H9 (cell line): ENCODE results near the gene SPATA31E1. TPM values are rescaled to one million over a fixed set of nuclear protein-coding genes. Genes with fewer than 3 reads are reported as not detected.
"Not testable (repeated sequence)": the region's sequence is repeated elsewhere in the genome, so short reads cannot be mapped to it uniquely, and the experiment has no call there.

ENCODE experiments used
- DNase-seq: peaks from one replicate; pipeline ENCODE4 v3.0.0-alpha.2; 2017
- H2AFZ ChIP-seq: one replicate; pipeline ENCODE4 v1.6.1; 2013; ENCODE audit warnings: mild to moderate bottlenecking, low read length, control low read depth, moderate library complexity
- H2AK5ac ChIP-seq: 2 replicates; pipeline ENCODE4 v1.6.1; 2013; ENCODE audit warnings: low read length, control low read depth, mixed read lengths; ENCODE audit not compliant: insufficient read length
- H2BK120ac ChIP-seq: one replicate; pipeline ENCODE4 v1.6.1; 2013; ENCODE audit warnings: low read depth, mild to moderate bottlenecking, low read length, control low read depth, inconsistent platforms; ENCODE audit not compliant: poor library complexity, severe bottlenecking
- H2BK12ac ChIP-seq: 2 replicates; pipeline ENCODE4 v1.6.1; 2013; ENCODE audit warnings: low read length, control low read depth, mixed read lengths, low read depth; ENCODE audit not compliant: insufficient read length
- H2BK15ac ChIP-seq: 2 replicates; pipeline ENCODE4 v1.6.1; 2013; ENCODE audit warnings: low read depth, low read length, control low read depth
- H2BK20ac ChIP-seq: one replicate; pipeline ENCODE4 v1.6.1; 2013; ENCODE audit warnings: low read depth, mild to moderate bottlenecking, low read length, control low read depth, inconsistent platforms; ENCODE audit not compliant: poor library complexity, severe bottlenecking
- H2BK5ac ChIP-seq: 2 replicates; pipeline ENCODE4 v1.6.1; 2013; ENCODE audit warnings: low read length, control low read depth, mixed read lengths; ENCODE audit not compliant: insufficient read length
- H3K14ac ChIP-seq: 2 replicates; pipeline ENCODE4 v1.6.1; 2013; ENCODE audit warnings: low read length, control low read depth; ENCODE audit not compliant: insufficient read depth
- H3K18ac ChIP-seq: 2 replicates; pipeline ENCODE4 v1.6.1; 2013; ENCODE audit warnings: low read depth, mild to moderate bottlenecking, mixed read lengths, low read length, control low read depth; ENCODE audit not compliant: insufficient read length
- H3K23ac ChIP-seq: 2 replicates; pipeline ENCODE4 v1.6.1; 2013; ENCODE audit warnings: low read length, control low read depth, mixed read lengths, low read depth; ENCODE audit not compliant: insufficient read length
- H3K23me2 ChIP-seq: 2 replicates; pipeline ENCODE4 v1.6.1; 2013; ENCODE audit warnings: low read depth, mild to moderate bottlenecking, mixed read lengths, low read length, control low read depth; ENCODE audit not compliant: insufficient read length, poor library complexity, severe bottlenecking
- H3K27ac ChIP-seq: 2 replicates; pipeline ENCODE4 v1.5.1; 2013; ENCODE audit warnings: low read length, control low read depth, mixed read lengths, low read depth; ENCODE audit not compliant: insufficient read length
- H3K27me3 ChIP-seq: 2 replicates; pipeline ENCODE4 v1.6.1; 2013; ENCODE audit warnings: low read length, control low read depth, inconsistent platforms; ENCODE audit not compliant: insufficient read depth
- H3K4ac ChIP-seq: 2 replicates; pipeline ENCODE4 v1.6.1; 2013; ENCODE audit warnings: low read depth, mild to moderate bottlenecking, control low read depth, inconsistent platforms, low read length, moderate library complexity
- H3K4me1 ChIP-seq: 2 replicates; pipeline ENCODE4 v1.6.1; 2013; ENCODE audit warnings: low read length, control low read depth, inconsistent platforms; ENCODE audit not compliant: insufficient read depth
- H3K4me2 ChIP-seq: 2 replicates; pipeline ENCODE4 v1.6.1; 2013; ENCODE audit warnings: low read length, control low read depth, mixed read lengths; ENCODE audit not compliant: insufficient read length, insufficient read depth
- H3K56ac ChIP-seq: 2 replicates; pipeline ENCODE4 v1.6.1; 2013; ENCODE audit warnings: low read depth, mild to moderate bottlenecking, mixed read lengths, low read length, control low read depth; ENCODE audit not compliant: insufficient read length
- H3K79me1 ChIP-seq: 2 replicates; pipeline ENCODE4 v1.6.1; 2013; ENCODE audit warnings: low read depth, mild to moderate bottlenecking, moderate library complexity, low read length, control low read depth, inconsistent platforms; ENCODE audit not compliant: insufficient read depth, poor library complexity, severe bottlenecking
- H3K79me2 ChIP-seq: 2 replicates; pipeline ENCODE4 v1.6.1; 2013; ENCODE audit warnings: low read length, control low read depth, inconsistent platforms; ENCODE audit not compliant: insufficient read depth
- H3K9ac ChIP-seq: 2 replicates; pipeline ENCODE4 v1.6.1; 2013; ENCODE audit warnings: low read length, control low read depth, mixed read lengths; ENCODE audit not compliant: insufficient read length; ENCODE audit errors: extremely low read depth
- H3K9me3 ChIP-seq: one replicate; pipeline ENCODE4 v1.6.1; 2013; ENCODE audit warnings: low read depth, low read length, inconsistent platforms; ENCODE audit not compliant: control insufficient read depth
- H3T11ph ChIP-seq: one replicate; pipeline ENCODE4 v1.6.1; 2013; ENCODE audit warnings: mild to moderate bottlenecking, low read length, control low read depth, inconsistent platforms
- H4K20me1 ChIP-seq: one replicate; pipeline ENCODE4 v1.6.1; 2013; ENCODE audit not compliant: control insufficient read depth, insufficient read length, insufficient read depth
- H4K5ac ChIP-seq: 2 replicates; pipeline ENCODE4 v1.6.1; 2013; ENCODE audit warnings: low read depth, mild to moderate bottlenecking, mixed read lengths, low read length, control low read depth; ENCODE audit not compliant: insufficient read length
- H4K8ac ChIP-seq: replicated peaks from 2 replicates; pipeline ENCODE4 v1.6.1; 2013; ENCODE audit warnings: low read length, control low read depth, mixed read lengths, low read depth; ENCODE audit not compliant: insufficient read length
- H4K91ac ChIP-seq: 2 replicates; pipeline ENCODE4 v1.6.1; 2013; ENCODE audit warnings: low read depth, mild to moderate bottlenecking, moderate library complexity, mixed read lengths, low read length, control low read depth; ENCODE audit not compliant: insufficient read length
- H3K27ac Mint-ChIP-seq, 3 experiments: 2 replicates in 2 of 3; 3 replicates in 1 of 3; pipeline ENCODE4 v1.8.0; 2020 to 2021; ENCODE audit warnings: mixed read lengths in 3 of 3, mild to moderate bottlenecking in 1 of 3, moderate library complexity in 1 of 3
- H3K27me3 Mint-ChIP-seq: 2 replicates; pipeline ENCODE4 v1.8.0; 2021; ENCODE audit warnings: low read depth, mild to moderate bottlenecking, moderate library complexity, mixed read lengths
- H3K36me3 Mint-ChIP-seq, 3 experiments: 2 replicates in 2 of 3; 3 replicates in 1 of 3; pipeline ENCODE4 v1.8.0; 2020 to 2021; ENCODE audit warnings: low read depth in 3 of 3, mixed read lengths in 3 of 3; ENCODE audit not compliant: insufficient read depth in 1 of 3
- H3K4me1 Mint-ChIP-seq, 2 experiments: 2 replicates each; pipeline ENCODE4 v1.8.0; 2020; ENCODE audit warnings: mixed read lengths in 2 of 2
- H3K4me3 Mint-ChIP-seq, 2 experiments: 2 replicates in 1 of 2; 3 replicates in 1 of 2; pipeline ENCODE4 v1.8.0; 2020 to 2021; ENCODE audit warnings: mild to moderate bottlenecking in 2 of 2, mixed read lengths in 2 of 2, moderate library complexity in 1 of 2
- H3K9me3 Mint-ChIP-seq, 2 experiments: 2 replicates in 1 of 2; 3 replicates in 1 of 2; pipeline ENCODE4 v1.8.0; 2020; ENCODE audit warnings: mild to moderate bottlenecking in 2 of 2, mixed read lengths in 2 of 2, moderate library complexity in 1 of 2
- WGBS: extraction: QIAGEN DNeasy Blood & Tissue Kit; methylation state at CpG from one replicate; pipeline ENCODE4 v1.1.7; 2013; ENCODE audit warnings: missing lambda C conversion rate, low lambda C conversion rate, mixed read lengths; ENCODE audit not compliant: insufficient read length; ENCODE audit errors: extremely low coverage; 5-methylcytosine and 5-hydroxymethylcytosine counted together
- total RNA-seq: library from RNA; stranded (reverse); gene quantifications from 2 replicates; pipeline ENCODE4 v1.2.1, GENCODE V29; 2021

The SPATA31E1 gene
- total RNA-seq, 1 experiment from 2014 or later = 0.09 TPM

DNA sequence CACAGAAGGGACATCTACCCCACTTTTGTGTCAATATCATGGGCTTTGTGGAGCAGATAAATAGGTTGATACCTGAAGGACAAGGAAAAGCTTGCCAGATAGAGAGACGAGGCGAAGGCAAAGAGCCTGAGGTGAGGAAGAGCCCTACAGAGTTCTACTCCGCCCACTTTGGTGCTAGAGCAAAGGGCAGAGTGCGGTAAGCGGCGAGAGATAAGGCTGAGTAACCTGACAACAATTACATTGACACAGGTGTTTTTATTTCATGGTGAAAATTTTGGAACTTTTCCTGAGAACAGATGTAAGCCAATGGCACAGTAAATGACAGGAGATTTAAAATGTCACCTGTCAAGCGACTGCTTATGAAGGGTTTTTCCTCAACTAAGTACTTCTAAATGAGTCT lies 51.8 kb downstream of the SPATA31E1 start:
- not testable (repeated sequence) for H3K27me3 Mint-ChIP-seq, H4K91ac ChIP-seq, H3K9me3 Mint-ChIP-seq, H2BK12ac ChIP-seq, H2AK5ac ChIP-seq, H3K27me3 ChIP-seq, H4K20me1 ChIP-seq, H3K4me1 Mint-ChIP-seq, H4K8ac ChIP-seq, H3K18ac ChIP-seq, H3K4me3 Mint-ChIP-seq, H3K79me2 ChIP-seq, H3K23ac ChIP-seq, DNase-seq, H3K79me1 ChIP-seq, H2BK5ac ChIP-seq, H2BK120ac ChIP-seq, H2BK15ac ChIP-seq, H3K27ac Mint-ChIP-seq, H3T11ph ChIP-seq, H3K23me2 ChIP-seq, H3K27ac ChIP-seq, H2BK20ac ChIP-seq, H3K36me3 Mint-ChIP-seq, H3K14ac ChIP-seq, H3K4me1 ChIP-seq, H2AFZ ChIP-seq, H3K4me2 ChIP-seq, H4K5ac ChIP-seq, H3K56ac ChIP-seq, H3K4ac ChIP-seq, H3K9me3 ChIP-seq, H3K9ac ChIP-seq
- no CpG with 5 or more reads among the region's 7 CpGs for WGBS

DNA sequence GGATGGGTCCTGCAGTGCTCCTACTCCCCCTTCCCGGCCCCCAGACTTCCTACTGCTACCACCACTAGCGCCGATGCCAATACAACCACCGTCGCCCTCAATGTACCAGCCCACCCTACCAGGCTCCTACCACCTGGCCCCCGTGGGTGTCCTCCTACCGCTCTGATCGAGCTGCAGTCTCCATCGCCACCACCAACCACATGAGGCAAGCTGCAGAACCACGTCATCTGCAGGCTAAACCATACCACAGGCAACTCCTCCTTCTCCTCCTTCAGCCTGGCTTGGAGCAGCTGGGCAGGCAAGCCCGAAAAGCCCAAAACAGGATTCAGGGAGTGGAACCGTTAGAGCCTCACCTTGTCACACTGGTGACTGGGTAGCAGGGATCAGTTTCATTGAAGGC lies 54.7 kb downstream of the SPATA31E1 start:
- not testable (repeated sequence) for H3K23me2 ChIP-seq, H4K8ac ChIP-seq, H3K4me3 Mint-ChIP-seq, H3K4ac ChIP-seq, H3K4me2 ChIP-seq, H3K9ac ChIP-seq, H2BK120ac ChIP-seq, H3K9me3 Mint-ChIP-seq, H3K27ac Mint-ChIP-seq, H2BK5ac ChIP-seq, H3K27ac ChIP-seq, H2BK20ac ChIP-seq, H3K18ac ChIP-seq, H3K4me1 Mint-ChIP-seq, H2BK15ac ChIP-seq, H3K56ac ChIP-seq, H4K91ac ChIP-seq, H2BK12ac ChIP-seq, H3K36me3 Mint-ChIP-seq, H2AFZ ChIP-seq, H3K79me2 ChIP-seq, H3K14ac ChIP-seq, DNase-seq, H3K27me3 Mint-ChIP-seq, H2AK5ac ChIP-seq, H3K79me1 ChIP-seq, H4K20me1 ChIP-seq, H3K27me3 ChIP-seq, H3K4me1 ChIP-seq, H3K9me3 ChIP-seq, H3K23ac ChIP-seq, H3T11ph ChIP-seq, H4K5ac ChIP-seq
- no CpG with 5 or more reads among the region's 12 CpGs for WGBS
